Stromal cell of bone marrow (primary cell): ENCODE results near the gene HYOU1.
"Not testable (repeated sequence)": the region's sequence is repeated elsewhere in the genome, so short reads cannot be mapped to it uniquely, and the experiment has no call there.

ENCODE experiments used
- DNase-seq: peaks from one replicate; pipeline ENCODE4 v3.0.0-alpha.2; 2012; ENCODE audit warnings: low read depth

HYOU1 gene

GRCh38 chr11:119057000-119057769, at the start of gene HYOU1:
Gene HYOU1 (minus strand): TSS chr11:119057205. CDS start chr11:119056160, 1,045 bp downstream.
- DNase-seq = peak; percentile 91

- no peak for DNase-seq
Observed at GRCh38 chr11:119103793-119104192, 46.8 kb upstream of the HYOU1 start.

- DNase-seq = not testable (repeated sequence)
Observed at GRCh38 chr11:119103161-119103664, 46.2 kb upstream of the HYOU1 start.

DNA sequence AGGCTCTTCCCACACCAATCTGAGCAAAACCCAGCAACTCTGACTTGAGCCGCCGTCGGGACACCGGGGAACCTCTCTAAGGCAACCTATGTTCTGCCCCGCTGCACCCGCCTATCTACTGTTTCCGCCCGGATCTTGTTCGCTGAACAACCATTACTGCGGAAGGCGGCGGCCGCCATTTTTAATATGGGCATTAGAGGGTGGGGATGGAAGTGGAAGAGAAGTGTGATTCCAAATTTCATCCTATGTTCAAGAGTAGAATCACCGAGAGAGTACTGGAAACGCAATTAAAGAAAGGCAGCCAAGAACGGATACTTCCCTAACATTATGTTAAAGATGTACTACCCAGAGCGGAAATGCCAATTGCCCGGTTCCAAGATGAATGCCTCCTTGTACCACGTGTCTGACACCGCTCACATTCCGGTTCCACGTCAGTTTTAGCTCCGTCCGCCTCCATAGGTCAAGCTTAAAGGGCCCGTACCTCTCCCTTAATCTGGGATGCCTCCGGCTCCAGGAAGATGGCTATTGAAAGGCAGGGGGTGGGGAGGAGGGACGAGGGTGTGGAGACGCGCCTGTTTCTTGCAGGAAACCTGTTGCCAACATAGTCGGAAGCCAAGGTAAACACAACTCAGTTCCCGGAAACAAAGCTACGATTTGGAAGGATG, 44.9 kb upstream of the HYOU1 start, which contains the start of gene DPAGT1:
DPAGT1 (minus strand) TSS at position 95 of the 665 bp plus-strand sequence. CDS start 198 bp downstream, outside the sequence.
- DNase-seq = peak; percentile 96

DNA sequence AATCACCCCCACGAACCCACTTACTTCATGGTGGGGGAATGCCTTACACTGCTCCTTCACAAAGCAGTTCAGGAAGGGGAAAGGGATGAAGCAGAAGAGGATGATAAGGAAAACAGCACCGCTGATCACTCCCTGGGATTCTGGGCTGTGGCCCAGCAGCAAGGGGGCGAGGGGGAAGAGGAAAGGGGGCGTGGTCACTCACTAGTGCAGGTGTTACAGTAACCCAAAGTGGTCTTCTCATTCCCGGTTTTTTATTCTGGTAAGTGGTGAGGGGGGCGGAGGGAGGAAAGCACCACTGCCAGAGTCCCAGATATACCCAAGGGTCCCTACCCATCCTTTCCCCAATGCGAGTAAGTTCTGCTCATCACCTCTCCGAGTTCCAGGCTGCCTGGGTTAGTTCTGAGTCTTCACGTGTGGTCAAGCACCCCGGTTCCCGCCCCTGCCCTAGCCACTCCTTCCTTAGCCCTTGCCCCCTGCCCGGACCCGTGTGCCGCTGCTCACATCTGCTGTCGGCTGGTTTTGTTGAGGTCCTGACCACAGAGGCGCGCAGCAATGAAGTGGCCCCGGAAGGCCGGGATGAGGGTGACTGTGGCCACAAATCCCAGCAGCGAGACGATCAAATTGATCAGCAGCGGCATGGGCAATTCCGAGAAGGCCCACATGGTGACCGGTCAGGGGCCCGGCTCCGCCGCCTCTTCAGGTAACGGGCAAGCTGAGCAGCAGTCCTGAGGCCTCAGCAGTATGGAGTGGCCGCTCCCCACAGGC, 44.2 kb upstream of the HYOU1 start:
- no peak for DNase-seq

GRCh38 chr11:119100246-119100970, 43.4 kb upstream of the HYOU1 start:
- peak; percentile 26 for DNase-seq

- no peak for DNase-seq
Observed at GRCh38 chr11:119099711-119100110, 42.7 kb upstream of the HYOU1 start.

- peak; percentile 99 for DNase-seq
Observed at GRCh38 chr11:119095066-119095880, 38.3 kb upstream of the HYOU1 start.

- peak; percentile 59 for DNase-seq
Observed at GRCh38 chr11:119094816-119095065, 37.7 kb upstream of the HYOU1 start.

DNA sequence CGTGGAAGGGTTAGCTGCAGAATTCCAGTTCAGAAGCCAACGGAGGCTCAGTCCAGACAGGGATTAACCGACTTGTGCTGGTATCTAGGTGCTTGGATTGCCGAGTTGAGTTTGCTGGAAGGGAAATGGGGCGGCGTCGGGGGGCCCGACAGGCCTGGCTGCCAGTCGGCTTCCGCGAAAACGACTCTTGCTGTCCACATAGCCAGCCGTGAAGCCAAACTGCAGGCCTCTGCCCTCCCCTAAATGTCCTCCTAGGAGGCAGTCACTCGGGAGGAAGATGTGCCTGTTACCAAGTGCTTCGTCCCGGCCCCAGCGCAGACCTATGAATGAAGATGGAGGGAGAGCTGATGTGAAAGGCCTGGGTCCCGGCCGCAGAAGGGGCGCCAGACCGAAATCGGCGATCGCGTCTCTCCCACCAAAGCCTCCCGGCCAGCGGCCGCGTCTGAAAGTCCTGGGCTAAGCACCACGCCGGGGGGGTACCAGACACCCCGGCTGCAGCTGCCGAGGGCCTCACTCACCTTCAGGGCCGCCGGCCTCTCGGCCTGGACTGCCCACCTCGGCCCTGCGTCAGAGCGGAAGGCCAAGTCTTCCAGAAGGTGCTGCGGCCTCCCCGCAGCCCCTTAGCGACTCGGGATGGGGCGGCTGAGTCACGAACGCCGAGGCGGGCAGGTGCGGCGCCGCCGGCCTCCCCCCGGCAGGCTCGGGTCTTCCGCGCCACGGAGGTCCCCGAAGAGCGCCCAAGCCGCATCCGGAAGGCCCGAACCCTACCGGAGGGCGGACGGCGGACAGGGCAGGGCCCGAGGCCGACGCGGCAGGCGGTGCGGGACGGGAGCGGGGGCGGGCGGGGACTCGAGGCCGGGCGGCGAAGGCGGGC, 37.2 kb upstream of the HYOU1 start:
- peak; percentile 12 for DNase-seq

DNA sequence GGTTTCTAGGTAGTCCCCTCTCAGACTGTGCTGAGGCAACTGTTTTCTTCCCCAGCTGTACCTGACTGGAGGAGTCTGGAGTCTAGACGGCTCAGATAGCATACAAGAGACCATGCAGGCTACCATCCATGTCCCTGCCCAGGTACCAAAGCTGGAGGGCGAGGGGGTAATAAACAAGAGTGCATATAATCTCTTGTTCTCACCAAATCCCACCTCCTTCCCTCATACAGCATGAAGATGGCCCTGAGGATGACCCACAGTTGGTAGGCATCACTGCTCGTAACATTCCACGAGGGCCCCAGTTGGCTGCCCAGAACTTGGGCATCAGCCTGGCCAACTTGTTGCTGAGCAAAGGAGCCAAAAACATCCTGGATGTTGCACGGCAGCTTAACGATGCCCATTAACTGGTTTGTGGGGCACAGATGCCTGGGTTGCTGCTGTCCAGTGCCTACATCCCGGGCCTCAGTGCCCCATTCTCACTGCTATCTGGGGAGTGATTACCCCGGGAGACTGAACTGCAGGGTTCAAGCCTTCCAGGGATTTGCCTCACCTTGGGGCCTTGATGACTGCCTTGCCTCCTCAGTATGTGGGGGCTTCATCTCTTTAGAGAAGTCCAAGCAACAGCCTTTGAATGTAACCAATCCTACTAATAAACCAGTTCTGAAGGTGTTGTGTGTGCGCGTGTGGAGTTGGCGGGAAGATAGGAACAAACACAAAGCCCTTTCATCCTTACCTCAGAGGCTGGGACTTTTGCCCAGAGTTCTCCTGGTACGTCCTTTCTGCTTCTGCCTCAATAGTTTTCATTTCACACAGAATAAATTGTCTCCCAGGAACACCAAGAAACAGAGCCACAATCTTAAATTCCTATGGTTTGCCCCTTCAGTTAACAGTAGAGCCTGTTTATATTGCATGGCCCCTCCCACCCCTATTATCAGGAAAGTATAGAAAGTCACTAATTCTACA, 36.2 kb upstream of the HYOU1 start:
- DNase-seq = no peak

DNA sequence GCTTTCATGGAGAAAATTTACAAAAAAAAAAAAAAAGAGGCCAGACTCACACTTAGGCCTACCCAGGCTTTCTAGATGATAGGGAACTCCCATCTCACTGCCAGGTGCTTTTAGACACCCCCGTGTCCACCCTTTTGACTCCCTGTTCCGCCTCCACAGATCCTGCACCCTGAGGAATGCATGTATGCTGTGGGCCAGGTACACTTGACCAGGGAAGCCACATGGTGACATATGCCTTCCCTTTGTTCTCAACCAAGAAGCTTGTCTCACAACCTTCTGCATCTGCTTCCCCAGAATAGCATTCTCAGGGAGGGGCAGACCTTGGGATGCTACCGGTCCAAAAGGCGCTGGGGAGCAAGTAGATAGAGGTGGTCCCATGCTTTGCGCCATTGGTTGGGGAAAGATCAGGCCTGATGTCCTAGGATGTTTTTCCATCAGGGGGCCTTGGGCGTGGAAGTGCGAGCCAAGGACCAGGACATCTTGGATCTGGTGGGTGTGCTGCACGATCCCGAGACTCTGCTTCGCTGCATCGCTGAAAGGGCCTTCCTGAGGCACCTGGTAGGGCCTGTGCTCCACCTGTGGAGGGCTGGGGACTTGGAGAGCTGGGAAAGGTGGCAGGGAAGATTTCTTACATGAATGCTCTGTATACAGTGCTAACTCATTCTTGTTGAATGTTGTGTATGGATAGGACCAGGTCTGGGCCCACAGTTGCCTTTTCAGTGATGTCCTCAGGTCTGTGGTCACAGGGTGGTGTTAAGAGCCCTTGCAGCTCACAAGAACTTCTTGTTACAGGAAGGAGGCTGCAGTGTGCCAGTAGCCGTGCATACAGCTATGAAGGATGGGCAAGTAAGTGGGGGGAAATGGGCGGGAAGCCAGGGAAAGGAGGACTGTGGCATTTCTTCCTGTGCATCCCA, 35.2 kb upstream of the HYOU1 start:
- no peak for DNase-seq

GRCh38 chr11:119091178-119091577, 34.2 kb upstream of the HYOU1 start:
- no peak for DNase-seq

DNA sequence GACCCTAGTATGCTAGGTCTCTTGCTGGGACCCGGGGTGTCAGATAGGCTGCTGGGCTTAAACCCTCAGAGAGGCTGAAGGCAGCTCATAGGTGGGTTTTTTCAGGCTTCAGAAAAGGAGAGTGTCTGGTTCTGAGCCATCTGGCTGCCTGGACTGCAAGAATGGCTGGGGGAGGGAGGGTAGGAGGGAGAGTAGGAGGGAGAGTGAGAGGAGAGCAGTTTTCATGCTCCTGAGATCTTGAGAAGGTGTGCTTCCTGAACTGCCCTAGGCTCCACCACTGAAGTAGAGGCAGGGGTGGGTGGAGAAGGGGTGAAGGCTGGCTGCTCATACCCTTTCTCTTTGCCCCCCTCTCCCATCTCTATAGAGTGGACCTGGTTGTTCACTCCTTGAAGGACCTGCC, 32.3 kb upstream of the HYOU1 start:
- no peak for DNase-seq

DNA sequence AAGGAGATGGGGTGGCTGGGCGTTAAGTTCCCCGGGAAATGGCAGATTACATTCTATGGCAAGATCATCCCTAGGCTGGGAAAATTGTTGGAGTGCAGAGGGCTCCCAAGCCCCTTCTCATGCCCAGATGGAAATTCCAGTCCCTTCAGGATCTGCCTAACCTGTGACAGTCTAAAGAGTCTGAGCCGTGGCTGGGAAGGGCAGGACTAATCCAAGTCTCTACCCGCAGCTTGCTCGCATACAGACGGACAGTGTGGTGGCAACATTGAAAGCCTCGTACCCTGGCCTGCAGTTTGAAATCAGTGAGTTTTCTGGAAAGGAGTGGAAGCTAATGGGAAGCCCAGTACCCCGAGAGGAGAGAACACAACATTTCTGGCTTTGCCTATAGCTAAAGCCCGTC, 31.4 kb upstream of the HYOU1 start:
- DNase-seq = no peak

DNA sequence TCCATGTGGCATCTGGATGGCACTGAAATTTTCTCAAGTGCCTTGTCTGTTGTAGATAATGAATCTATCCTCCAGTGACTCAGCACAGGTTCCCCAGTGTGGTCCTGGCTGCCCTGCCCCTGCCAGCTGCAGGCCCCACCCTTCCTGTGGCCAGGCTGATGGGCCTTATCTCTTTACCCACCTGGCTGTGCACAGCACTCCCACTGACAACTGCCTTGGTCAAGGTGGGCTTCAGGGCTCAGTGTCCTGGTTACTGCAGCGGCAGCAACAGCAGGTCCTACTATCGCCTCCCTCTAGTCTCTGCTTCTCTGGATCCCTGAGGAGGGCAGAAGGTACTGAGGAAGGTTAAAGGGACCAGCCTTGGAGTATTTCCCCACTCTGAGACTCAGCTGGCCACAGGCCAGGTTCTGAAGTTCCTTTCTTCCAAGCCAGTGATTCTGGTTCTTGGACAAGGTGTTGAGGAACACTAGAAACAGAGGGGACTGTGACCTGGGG, 30.8 kb upstream of the HYOU1 start:
- DNase-seq = no peak

DNA sequence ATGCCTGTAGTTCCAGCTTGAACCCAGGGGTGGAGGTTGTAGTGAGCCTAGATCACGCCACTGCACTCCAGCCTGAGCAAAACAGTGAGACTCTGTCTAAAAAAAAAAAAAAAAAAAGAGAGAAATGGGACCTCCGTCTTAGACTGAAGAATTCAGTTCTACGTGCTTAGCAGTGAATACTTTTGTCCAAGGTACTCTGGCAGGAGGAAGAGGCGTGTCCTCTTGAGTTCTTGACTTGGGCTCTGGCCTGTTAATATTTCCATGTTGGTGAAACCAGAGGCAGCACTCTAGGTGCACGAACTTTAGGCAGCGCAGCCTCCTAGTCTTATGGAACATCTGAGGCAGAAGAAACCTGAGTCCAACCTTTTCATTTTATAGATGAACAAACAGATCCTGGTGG, 30.1 kb upstream of the HYOU1 start:
- DNase-seq = no peak

DNA sequence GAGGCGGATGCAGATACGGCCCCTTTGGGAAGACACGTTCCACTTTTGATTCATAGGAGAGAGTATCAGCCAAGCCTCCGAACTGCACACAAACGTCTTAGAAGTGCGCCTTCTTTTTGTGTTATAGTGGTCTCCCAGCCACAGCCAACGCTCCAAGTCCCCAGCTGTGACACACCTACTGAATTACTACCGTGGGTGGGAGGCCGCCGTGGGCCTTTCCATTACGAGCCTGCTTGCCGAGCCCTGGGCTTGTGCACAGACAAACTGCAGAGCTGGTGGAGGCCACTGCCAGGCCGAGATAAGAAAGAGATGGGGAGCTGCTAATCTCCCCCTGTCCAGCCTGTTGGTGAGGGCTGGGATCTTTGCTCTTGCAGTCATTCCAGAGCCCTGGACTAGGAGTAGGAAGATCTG, 28.4 kb upstream of the HYOU1 start:
- no peak for DNase-seq
